HG02798 (cell line): ENCODE results near the gene PPM1F.
"Not testable (repeated sequence)": the region's sequence is repeated elsewhere in the genome, so short reads cannot be mapped to it uniquely, and the experiment has no call there.

ENCODE experiments used
- ATAC-seq: cut with Tn5 transposase; IDR thresholded peaks from one replicate; pipeline ENCODE4 v1.9.1; 2021; ENCODE audit warnings: mild to moderate bottlenecking; ENCODE audit not compliant: unreplicated experiment, poor library complexity

The PPM1F gene

DNA sequence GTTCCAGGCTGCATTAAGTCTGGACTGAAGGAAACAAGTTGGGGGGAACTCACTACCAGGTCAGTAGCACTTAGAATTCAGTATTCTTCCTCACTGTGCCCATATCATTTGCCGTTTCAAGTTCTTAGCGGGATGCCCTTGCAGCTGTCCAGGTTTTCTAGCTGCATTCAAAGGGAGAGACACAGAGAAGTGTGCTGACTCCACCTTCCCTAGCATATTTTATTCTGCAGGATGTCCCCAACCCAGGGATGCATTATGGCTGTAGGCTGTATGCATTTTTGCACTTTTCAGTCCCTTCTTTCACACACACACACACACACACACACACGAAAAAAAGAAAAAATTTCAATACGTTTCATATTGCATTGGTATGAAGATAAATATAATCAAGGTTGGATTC lies 49.4 kb downstream of the PPM1F start:
- ATAC-seq, result no peak

DNA sequence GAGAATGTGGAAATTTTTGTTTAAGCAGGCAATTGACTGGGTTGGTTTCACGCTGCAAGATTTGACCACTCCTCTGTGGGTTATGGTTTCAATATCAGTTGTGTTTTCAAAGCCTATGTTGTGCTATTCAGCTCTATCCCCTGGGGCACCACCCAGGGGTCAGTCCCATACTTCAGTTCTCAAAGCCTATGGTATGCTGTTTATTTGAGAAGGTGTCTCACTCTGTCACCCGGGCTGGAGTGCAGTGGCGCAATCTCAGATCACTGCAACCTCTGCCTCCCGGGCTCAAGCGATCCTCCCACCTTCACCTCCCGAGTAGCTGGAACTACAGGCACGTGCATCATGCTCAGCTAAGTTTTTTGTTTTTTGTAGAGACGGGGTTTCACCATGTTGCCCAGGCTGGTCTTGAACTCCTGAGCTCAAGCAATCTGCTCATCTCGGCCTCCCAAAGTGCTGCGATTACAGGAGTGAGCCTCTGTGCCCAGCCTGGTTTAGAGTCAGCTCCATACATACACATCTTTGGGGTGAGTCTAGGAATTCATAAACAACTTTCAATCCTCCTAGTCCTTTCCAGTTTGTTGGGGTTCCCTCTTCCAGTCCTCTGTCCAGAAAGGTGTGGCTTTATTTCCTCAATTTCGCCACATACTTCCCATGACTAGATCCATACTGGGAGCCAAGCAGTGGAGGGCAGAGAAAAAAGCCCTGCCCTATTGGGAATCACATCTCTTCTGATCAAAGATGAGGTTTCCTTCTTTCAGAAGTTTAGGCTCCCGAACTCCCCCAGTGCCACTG lies 50.2 kb downstream of the PPM1F start:
- ATAC-seq, result peak; percentile 48

DNA sequence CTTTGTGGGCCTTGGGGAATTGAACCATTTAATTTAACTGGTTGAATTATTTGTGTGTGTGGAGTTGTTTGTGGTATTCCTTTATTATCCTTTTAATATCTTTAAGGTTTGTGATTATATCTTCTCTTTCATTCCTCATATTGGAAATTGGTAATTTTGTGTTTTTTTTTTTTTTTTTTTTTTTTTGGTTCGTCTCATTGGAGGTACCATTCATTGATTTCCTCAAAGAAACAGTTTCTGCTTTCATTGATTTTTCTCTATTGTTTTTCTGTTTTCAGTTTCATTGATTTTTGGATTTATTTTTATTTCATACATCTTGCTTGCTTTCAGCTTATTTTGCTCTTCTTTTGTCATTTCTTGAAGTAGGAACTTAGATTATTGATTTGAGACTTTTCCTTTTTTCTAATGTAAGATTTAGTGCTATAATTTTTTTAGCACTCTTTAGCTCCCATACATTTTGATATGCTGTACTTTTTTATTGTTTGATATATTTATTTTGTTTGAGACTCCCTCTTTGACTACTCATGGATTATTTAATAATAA lies 54.2 kb downstream of the PPM1F start:
- ATAC-seq, result no peak

DNA sequence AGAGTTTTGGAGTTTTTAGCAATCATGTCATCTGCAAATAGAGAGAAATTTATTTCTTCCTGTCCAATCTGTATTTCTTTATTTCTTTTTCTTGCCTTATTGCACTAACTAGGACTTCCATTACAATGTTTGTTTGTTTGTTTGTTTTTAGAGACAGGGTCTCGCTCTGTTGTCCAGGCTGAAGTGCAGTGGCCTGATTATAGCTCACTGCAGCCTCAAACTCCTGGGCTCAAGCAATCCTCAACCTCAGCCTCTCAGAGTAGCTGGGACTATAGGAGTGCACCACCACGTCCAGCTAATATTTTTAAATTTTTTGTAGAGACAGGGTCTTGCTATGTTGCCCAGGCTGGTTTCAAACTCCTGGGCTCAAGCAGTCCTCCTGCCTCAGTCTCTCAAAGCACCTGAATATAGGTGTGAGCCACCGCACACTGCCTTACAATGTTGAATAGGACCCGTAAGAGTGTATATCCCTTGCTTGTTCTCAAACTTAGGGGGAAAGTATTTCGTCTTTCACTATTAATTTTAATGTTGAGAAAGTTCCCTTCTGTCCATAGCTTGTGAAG lies 55.6 kb downstream of the PPM1F start:
- ATAC-seq, result no peak

DNA sequence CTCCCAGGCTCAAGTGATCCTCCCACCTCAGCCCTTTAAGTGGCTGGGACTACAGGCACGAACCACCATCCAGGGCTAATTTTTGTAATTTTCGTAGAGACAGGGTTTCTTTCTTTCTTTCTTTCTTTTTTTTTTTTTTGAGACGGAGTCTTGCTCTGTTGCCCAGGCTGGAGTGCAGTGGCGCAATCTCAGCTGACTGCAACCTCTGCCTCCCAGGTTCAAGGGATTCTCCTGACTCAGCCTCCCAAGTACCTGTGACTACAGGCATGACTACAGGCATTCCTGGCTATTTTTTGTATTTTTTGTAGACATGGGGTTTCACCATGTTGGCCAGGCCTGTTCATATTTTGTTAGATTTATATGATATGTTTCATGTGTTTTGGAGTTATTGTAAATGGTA lies 56.4 kb downstream of the PPM1F start:
- not testable (repeated sequence) for ATAC-seq

DNA sequence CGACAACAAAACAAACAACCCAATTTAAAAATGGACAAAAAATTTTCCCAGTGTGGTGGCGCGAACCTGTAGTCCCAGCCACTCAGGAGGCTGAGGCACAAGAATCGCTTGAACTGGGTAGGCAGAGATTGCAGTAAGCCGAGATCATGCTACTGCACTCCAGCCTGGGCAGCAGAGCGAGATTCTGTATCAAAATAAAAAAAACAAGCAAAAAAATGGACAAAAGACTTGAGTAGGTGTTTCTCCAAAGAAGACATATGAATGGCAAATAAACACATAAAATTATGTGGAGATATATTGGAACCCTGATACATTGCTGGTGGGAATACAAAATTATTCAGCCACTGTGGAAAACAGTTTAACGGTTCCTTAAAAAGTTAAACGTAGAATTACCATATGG lies 57.8 kb downstream of the PPM1F start:
- no peak for ATAC-seq

DNA sequence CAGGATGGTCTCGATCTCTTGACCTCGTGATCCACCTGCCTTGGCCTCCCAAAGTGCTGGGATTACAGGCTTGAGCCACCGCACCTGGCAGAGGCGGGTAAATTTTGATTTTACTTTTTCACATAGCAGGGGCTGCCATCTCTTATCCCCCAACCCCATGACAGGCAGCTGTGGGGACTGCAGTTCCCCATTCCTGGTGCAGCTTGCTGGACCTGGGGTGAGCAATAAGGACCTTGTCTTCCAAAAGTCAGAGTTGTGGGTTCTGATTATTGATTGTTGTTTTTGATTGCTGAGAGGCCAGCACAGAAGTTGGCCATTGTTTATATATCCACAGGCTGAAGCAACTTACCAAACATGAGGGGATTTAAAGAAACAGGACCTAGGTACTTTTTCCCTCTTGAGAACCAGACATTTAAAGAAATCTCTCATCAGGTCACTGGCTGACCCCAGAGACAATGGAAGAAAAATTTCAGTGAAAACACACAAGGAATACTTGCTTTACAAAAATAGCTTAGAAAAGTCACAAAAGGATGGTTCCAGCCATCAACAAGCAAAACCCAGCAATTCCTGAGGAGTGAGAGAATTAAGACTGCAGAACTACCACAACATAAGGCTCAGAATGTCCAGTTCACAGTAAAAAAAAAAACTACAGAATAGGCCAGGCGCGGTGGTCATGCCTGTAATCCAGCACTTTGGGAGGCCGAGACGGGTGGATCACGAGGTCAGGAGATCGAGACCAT lies 63.2 kb downstream of the PPM1F start:
- no peak for ATAC-seq

DNA sequence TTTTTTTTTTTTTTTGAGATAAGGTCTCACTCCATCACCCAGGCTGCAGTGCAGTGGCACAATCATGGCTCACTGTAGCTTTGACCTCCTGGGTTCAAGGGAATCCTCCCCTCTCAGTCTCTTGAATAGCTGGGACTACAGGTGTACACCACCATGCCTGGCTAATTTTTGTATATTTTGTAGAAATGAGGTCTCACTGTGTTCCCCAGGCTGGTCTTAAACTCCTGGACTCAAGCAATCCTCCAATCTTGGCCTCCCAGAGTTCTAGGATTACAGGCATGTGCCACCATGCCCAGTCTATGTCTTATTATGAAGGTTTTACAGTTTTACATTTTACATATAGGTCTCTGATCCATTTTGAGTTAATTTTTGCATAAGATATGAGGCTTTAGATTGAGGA lies 64.8 kb downstream of the PPM1F start:
- no peak for ATAC-seq

DNA sequence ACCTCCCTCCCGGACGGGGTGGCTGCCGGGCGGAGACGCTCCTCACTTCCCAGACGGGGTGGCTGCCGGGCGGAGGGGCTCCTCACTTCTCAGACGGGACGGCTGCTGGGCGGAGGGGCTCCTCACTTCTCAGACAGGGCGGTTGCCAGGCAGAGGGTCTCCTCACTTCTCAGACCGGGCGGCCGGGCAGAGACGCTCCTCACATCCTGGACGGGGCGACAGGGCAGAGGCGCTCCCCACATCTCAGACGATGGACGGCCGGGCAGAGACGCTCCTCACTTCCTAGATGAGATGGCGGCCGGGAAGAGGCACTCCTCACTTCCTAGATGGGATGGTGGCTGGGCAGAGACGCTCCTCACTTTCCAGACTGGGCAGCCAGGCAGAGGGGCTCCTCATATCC lies 68.7 kb downstream of the PPM1F start:
- ATAC-seq, result not testable (repeated sequence)

DNA sequence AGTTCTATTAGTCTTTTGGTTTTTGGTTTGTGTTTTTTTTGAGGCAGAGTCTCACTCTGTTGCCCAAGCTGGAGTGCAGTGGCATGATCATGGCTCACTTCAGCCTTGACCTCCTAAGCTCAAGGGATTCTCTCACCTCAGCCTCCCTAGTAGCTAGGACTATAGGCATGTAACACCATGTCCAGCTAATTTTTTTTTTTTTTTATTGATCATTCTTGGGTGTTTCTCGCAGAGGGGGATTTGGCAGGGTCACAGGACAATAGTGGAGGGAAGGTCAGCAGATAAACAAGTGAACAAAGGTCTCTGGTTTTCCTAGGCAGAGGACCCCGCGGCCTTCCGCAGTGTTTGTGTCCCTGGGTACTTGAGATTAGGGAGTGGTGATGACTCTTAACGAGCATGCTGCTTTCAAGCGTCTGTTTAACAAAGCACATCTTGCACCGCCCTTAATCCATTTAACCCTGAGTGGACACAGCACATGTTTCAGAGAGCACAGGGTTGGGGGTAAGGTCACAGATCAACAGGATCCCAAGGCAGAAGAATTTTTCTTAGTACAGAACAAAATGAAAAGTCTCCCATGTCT lies 69.8 kb downstream of the PPM1F start:
- ATAC-seq, result not testable (repeated sequence)

DNA sequence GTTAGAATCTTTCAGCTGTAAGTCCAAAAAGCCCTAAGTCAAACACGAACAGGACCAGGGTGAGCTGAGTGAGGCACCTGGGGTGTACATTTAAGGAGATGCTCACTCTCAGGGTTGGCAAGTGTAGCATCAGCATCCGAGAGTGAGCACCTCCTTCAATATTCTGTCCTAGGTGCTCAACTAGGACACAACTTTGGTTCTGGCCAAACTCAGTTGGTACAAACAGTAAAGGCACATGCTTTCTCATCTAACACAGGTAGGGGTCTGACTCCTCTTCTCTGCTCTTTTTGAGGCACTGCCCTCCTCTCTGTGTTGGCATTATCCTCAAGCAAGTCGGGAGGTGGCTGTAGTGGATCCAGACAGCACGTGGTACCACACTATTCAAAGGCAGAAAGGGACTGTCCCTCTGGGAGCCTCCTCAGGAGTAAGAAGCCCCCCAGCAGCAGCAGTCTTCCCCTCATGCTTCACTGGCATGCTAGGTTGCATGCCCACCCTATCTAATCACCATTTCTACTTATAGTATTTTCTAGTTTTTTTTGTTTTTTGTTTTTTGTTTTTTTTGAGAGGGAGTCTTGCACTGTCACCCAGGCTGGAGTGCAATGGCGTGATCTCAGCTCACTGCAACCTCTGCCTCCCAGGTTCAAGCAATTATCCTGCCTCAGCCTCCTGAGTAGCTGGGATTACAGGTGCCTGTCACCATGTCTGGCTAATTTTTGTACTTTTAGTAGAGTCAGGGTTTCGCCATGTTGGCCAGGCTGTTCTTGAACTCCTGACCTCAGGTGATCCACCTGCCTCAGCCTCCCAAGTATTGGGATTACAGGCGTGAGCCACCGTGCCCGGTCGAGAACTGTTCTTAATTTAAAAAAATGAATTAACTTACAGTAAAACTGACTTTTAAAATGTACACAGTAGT lies 70.6 kb downstream of the PPM1F start:
- ATAC-seq, result no peak

DNA sequence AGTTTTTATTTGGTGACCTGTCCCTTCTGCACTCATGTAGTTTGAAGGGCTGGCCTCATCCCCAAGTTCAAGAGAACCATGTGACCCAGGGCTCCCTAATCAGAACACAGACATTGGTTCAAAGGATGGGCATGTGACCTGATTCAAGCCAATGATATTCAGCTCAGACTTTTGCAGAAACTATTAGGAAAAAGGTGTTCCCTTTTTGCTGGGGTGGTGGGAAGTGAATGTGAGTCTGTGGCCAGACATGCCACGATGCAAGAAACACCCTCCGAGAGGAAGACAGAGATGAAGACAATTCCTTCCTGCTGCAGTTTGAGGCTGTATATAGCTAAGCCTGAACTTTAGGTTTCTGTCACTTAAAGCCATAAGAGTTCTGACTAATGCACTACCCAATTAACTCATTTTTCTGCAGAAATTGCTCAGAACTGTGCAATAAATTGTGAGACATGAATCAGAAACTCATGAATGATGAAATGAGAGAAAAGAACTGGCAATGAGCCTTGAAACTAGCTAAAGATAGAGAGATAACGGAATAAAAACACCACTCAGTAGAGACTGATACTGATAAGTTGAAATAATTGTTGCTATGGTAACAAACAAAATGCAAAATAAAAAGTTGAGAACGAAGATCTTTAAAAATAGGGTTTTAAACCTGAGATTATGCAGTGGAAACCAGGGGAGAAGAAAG lies 76.0 kb downstream of the PPM1F start:
- ATAC-seq, result no peak

DNA sequence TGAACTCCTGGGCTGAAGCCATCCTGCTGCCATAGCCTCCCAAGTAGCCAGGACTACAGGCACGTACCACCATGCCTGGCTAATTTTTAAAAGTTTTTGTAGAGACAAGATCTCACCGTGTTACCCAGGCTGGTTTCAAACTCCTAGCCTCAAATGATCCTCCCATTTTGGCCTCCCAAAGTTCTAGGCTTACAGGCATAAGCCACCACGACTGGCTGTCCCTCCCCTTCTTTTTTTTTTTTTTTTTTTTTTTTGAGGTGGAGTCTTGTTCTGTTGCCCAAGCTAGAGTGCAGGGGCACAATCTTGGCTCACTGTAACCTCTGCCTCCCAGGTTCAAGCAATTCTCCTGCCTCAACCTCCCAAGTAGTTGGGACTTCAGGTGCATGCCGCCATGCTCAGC lies 77.7 kb downstream of the PPM1F start:
- ATAC-seq, result not testable (repeated sequence)

DNA sequence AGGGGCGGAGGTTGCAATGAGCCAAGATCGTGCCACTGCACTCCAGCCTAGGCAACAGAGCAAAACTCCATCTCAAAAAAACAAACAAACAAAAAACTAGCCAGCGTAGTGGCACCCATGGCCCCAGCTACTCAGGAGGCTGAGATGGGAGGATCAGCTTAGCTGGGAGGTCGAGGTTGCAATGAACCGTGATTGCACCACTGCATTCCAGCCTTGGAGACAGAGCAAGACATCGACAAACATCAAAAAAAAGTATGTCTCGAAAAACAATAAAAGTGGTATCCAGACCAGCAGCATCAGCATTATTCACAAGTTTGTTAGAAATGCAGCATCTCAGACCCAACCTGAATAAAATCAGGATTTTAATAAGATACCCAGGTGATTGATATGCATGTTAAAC lies 79.0 kb downstream of the PPM1F start:
- ATAC-seq, result no peak

DNA sequence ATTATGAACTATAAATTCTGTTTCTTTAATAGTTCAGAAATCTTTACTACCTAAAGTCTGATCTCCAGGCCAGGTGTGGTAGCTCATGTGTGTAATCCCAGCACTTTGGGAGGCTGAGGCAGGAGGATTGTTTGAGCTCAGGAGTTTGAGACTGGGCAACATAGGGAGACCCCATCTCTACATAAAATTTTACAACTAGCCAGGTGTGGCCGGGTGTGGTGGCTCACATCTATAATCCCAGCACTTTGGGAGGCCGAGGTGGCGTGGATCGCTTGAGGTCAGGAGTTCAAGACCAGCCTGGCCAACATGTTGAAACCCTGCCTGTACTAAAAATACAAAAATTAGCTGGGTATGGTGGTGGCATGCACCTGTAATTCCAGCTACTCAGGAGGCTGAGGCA lies 79.9 kb downstream of the PPM1F start:
- ATAC-seq, result not testable (repeated sequence)
